Left colon (tissue), 2 donors: ENCODE data around the gene KCNQ5. TPM values are rescaled to one million over a fixed set of nuclear protein-coding genes. Genes with fewer than 3 reads are reported as not detected.
"Not testable (repeated sequence)": the region's sequence is repeated elsewhere in the genome, so short reads cannot be mapped to it uniquely, and the experiment has no call there.

ENCODE experiments used
- ATAC-seq: fragments of 200-7000 bp; cut with Tn5 transposase; one replicate; pipeline ENCODE4 v1.9.1; 2020; ENCODE audit warnings: mild to moderate bottlenecking, moderate library complexity
- DNase-seq, 2 donors: peaks; one replicate each; pipeline ENCODE4 v3.0.0-alpha.2; 2020
- intact Hi-C, 2 donors: fragments of 100-400 bp; cut with DNase I in 1 of 2; cut with micrococcal nuclease in 1 of 2; formaldehyde crosslinking; loops; one replicate each; pipeline versions ENCODE4 v1.11.2 to v1.14.0; 2022; cut with DNase I, micrococcal nuclease
- total RNA-seq, 2 donors: library from RNA; stranded (reverse); fragmentation: NEBNext Ultra II Directional; extraction: Animal tissue kit (Norgen Biotek cat#: 25700); gene quantifications; one replicate each; pipeline ENCODE4 v1.2.1, GENCODE V29; 2021
- donor health status: DM: no; HTN: no; CAD: no.
- donor health status: DM: yes; HTN: yes; CAD: no.

KCNQ5 gene
- total RNA-seq, 2 donors from 2014 or later, result 0.47 TPM; not detected in 1

DNA sequence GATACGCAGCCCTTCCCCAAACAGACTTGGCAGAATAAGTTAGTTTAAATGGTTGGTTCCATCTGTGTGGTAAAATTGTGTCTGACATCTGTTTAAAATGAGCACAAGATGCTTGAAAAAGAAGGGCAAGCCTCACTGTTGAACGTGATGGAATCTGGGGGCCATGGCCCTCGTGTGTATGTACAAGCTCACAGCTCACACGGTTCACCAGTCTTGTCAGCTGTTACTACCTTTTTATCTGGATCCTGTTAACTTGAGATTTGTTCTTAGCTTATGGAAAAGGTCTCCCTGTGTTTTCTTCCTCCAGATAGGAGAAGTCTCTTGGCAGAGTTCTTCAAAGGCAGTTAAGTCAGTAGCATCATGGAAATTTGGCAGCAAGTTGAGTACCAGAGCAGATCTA is 332.9 kb downstream of the KCNQ5 start:
- ATAC-seq (no peak), DNase-seq (no peak)
- intact Hi-C loops, result no loop called here

DNA sequence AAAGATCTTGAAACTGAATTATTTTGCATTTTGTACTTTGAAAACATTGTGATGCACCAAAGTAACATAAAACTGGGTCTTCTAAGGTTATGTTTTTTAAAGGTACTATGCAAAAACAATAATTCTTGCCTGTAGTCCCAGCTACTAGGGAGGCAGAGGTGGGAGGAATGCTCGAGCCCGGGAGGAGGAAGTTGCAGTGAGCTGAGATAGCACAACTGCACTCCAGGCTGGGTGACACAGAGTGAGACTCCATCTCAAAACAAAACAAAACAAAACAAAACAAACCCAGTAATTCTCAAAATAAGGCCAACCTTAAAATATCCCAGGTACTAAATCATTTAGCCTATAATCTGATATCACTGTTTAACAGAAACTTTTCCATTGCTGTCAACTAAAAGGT is 333.8 kb downstream of the KCNQ5 start:
- DNase-seq (no peak), ATAC-seq (no peak)
- intact Hi-C loops, result no loop called here

DNA sequence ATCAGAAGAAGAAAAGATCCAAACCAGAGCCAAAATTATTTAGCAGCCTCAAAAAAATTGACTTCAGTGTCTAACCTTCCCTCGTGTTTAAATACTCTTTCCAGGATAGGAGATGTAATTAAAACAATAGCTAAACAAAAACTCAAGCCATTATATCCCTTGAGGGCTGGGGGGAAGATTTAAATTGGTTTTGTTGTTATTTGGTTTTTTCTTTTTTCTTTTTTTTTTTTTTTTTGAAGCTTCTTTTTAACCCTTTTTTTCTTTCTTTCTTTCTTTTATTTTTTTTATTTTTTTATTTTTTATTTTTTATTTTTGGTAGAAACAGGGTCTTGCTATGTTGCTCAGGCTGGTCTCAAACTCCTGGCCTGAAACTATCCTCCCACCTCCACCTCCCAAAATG is 334.4 kb downstream of the KCNQ5 start:
- no peak for DNase-seq
- intact Hi-C loops, result no loop called here
- ATAC-seq, result no peak

DNA sequence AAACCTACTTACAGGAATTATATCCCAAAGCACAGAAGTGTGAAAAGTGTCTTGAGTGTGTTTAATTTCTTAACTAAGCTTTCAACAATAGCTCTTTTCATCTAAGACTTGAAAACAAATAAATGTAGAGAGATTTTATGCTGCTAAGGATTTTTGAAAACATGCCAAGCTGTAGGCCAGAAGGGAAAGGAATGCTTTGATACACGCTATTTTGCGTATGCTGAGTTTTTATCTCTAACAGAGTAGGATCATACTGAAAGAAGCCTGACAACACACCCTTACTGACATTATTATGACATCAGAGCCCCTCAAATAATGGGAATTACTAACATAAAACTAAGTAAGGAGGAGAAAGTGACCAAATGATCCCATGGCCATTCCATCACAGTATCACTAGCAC is 338.0 kb downstream of the KCNQ5 start:
- intact Hi-C loops, result no loop called here

DNA sequence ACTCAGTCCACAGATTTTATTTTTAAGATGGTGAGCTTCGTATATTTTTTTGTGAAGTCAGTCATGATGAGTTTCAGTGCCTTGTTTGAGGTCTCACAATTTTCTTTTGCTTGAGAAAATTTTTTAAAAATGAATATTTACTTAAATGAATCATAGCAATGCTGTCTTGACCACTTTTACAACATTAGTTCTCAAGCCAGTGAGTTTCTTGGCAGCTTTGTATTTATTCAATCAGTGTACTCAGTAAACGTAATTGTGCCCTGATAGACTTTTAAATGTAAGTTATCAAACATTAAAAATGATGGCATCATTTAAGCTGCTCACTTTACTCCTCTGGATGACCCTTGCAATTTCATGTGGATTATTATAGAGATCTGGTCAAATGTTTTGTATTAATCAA is 342.1 kb downstream of the KCNQ5 start:
- DNase-seq, result no peak
- intact Hi-C loops, result no loop called here
- ATAC-seq, result no peak

More for the DNA sequence above, 338.0 kb downstream of the KCNQ5 start:
- ATAC-seq, result no peak
- no peak for DNase-seq

DNA sequence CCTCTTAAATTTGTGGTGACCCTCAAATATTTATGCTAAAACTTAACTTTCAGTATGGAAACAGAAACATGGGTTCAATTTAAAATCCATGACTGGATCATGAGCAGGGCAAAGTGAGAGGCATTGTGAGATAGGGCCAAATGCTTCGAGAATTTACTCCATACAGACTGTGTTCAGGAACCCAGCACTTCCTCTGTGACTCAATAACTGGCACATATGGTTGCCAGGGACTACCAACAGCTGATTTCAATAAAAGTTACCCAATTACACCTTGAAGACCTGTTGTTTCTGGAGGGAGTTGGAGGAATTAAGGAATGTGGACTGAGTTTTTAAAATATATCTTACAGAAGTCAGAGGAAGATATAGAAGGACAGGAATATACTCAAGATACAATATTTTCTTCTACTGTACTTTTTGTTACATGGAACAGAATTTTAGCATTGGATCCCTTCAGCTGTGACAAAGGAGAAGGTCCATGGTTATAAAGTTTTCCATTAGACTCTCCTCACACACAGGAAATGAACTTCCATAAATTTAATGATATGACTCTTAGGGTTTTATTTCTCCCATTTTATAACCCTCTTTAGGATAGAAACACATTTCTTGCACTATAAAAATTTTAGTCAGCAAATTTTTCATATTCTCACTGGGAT is 344.9 kb downstream of the KCNQ5 start:
- ATAC-seq (no peak), DNase-seq (no peak)
- intact Hi-C loops, result no loop called here

DNA sequence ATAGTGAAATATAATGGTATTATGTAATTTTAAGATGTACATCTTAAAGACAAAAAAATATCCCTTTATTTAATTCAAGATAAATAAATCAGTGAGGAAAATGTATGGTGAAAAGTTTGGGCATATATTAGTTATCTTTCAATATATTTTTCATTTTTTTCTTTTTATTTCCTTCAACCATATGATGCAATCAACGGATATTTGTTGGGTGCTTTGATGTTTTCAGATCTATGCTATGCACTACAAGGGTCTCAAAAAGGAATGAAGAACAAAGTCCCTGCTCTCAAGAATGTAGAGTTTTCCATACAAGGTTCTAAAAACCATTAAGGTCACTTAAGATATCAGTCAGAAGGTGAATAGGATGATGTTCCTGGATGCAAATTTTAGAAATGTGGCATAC is 345.5 kb downstream of the KCNQ5 start:
- intact Hi-C loops, result no loop called here
- ATAC-seq (no peak), DNase-seq (no peak)

DNA sequence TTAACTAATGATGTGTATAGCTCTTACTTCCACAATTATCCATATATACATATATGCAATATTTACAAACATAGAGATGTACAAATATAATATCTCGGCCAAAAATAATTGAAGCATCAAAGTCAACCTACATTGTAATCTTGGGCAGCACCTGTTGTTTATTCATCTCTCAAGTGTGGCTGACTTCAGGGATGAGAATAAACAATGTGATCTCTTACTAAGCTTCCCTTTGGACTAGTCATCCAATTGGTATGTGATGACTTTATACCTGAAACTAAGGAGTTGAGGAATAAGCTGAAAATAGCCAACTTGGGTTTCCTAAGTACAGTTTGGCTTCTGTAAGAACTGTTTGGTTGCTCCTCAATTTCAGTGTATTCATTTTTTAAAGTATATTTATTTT is 346.8 kb downstream of the KCNQ5 start:
- intact Hi-C loops, result no loop called here
- ATAC-seq (no peak), DNase-seq (no peak)

DNA sequence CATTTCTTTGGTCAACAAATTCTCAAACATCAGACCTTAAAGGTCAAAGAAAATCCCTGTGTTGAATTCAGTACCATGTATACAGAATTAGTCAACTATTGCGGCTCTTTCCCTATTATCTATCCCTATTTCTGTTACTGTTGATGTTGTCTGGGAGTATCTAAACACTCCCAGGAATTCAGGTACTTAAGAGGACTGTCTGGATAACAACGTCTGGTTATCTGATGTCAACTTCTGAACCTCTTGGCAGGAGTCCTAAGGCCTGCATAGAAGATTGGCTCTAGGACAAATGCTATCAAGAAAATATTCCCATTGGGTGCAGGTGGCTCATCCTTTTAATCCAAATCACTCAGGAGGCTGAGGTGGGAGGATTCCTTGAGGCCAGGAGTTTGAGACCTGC is 347.8 kb downstream of the KCNQ5 start:
- DNase-seq (no peak), ATAC-seq (no peak)
- intact Hi-C loops, result no loop called here

DNA sequence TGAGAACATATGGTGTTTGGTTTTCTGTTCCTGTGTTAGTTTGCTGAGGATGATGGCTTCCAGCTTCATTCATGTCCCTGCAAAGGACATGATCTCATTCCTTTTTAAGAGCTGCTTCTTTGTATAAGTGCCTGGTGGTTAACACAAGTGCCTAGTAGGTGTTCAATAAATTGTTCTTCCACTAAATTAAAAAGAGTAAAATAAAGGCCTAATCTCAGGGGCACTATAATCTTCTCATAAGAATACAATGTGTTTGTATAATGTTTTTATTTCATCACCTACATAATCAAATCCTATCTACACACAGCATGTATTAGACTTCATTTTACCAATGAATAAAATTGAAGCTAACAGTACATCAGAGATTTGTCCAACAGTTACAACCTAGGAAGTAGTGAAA is 350.7 kb downstream of the KCNQ5 start:
- DNase-seq (no peak), ATAC-seq (no peak)
- intact Hi-C loops, result no loop called here

DNA sequence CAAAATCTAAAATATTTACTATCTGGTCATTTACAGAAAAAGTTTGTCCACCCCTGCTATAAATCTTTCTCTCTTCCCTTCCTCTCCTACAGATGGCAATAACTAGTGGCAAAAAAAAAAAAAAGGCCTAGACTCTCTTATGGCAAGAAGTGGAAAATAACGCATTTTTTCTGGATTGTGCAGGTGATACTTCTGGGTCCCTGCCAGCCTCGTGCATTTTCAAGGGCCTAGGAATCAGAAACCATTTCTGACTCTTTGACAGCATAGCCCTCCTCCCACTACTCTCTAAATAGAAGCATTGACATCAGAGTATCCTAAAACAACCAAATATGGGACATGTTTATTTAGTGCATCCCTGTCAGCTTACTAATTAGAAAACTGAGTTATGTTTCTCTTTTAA is 352.4 kb downstream of the KCNQ5 start:
- ATAC-seq (no peak), DNase-seq (no peak)
- intact Hi-C loops, result no loop called here

DNA sequence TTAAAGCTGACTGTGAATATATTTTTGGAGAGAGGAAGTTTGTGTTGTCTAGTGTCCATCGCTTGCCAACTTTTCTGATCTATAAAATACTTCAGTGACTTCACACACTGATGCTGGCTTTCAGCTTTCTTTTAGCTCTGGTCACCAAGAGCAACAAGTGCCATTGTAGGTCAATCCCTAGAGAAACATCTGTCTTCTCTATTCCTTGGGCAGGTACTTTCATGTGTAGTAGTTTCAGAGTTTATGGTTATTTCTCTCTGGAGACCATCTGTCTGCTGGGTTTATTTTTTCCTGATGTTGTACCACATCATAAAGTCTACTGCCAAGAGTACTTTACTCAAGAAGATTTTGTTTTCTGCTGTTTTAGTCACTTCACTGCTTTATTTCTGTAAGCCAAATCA is 353.5 kb downstream of the KCNQ5 start:
- intact Hi-C loops, result no loop called here
- peak; percentile 44 for ATAC-seq
- no peak for DNase-seq

DNA sequence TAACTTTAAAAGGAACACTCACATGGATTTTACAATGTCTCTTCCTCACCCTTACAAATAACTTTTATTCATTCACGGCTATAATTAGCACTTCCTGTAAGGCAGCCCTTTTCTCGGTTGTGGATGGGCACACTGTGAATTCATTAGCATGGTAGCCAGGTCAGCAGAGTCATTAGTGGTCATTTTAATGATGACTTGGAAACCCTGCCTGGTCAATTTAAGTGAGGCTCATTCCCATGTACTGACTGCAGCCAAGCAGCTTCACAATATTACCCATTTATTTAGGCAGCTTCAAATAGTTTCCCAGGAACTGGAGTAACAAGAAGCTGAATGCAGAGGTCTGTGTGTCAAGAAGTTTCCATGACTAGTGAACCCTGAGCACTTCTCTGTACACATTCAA is 354.6 kb downstream of the KCNQ5 start:
- DNase-seq (no peak), ATAC-seq (no peak)
- intact Hi-C loops, result no loop called here

DNA sequence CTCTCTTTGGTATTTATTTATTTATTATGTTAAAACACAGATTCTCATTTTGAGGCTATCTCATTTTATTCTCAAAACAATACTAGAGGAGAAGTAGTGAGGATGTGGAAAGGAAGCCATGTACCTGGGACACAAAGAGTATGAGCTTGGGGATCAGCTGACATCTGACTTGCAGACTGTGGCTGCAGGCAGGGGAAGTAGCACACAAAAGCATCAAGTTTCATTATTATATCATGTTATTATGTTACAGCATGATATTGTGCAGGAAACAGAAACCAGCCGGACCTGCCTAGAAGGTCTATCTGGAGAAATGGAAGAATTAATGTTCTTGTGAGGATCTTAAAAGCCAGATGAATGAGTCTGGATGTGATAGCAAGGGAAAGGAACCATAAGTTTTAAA is 355.2 kb downstream of the KCNQ5 start:
- DNase-seq, result no peak
- intact Hi-C loops, result no loop called here
- no peak for ATAC-seq

DNA sequence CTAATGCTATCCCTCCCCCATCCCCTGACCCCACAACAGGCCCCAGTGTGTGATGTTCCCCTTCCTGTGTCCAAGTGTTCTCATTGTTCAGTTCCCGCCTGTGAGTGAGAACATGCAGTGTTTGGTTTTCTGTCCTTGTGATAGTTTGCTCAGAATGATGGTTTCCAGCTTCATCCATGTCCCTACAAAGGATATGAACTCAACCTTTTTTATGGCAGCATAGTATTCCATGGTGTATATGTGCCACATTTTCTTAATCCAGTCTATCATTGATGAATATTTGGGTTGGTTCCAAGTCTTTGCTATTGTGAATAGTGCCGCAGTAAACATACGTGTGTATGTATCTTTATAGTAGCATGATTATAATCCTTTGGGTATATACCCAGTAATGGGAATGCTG is 356.9 kb downstream of the KCNQ5 start:
- ATAC-seq, intact Hi-C loops, DNase-seq: not testable (repeated sequence)

DNA sequence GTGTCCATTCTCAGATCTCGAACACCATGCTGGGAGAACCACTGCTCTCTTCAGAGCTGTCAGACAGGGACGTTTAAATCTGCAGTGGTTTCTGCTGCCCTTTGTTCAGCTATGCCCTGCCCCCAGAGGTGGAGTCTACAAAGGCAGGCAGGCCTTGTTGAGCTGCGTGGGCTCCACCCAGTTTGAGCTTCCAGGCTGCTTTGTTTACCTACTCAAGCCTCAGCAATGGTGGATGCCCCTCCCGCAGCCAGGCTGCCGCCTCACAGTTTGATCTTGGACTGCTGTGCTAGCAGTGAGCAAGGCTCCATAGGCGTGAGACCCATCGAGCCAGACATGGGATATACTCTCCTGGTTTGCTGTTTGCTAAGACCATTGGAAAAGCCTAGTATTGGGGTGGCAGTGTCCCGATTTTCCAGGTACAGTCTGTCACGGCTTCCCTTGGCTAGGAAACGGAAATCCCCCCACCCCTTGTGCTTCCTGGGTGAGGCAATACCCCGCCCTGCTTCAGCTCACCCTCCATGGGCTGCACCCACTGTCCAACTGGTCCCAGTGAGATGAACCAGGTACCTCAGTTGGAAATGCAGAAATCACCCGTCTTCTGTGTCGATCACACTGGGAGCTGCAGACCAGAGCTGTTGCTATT is 362.4 kb downstream of the KCNQ5 start:
- intact Hi-C loops, DNase-seq, ATAC-seq: not testable (repeated sequence)

DNA sequence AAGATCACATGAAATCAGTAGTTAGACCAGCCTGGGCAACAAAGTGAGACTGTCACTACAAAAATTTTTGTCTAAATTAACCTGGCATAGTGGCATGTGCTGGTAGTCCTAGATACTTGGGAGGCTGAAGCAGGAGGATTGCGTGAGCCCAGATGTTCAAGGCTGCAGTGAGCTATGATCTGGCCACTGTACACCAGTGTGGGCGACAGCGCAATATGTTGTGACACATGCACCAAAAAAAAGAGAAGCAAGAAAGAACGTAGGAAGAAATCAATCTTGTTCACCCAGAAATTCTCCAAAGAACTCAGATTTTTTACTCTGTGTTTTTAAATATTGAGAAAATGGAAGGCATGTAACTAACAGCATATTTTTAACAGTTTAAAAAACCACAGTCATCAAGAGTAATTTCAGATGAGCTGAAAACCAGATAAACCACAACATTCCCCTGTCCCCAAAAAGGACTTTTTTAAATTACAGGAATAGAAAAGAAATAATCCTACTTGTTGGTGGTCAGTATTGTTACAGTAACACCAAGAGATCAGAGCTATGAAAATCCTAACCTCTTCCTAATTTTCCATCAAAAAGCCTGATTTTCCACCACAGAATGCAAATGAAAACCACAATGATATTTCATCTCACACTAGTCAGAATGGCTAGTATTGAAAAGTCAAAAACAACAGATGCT is 363.3 kb downstream of the KCNQ5 start:
- intact Hi-C loops, result no loop called here
- no peak for ATAC-seq
- DNase-seq, result no peak

DNA sequence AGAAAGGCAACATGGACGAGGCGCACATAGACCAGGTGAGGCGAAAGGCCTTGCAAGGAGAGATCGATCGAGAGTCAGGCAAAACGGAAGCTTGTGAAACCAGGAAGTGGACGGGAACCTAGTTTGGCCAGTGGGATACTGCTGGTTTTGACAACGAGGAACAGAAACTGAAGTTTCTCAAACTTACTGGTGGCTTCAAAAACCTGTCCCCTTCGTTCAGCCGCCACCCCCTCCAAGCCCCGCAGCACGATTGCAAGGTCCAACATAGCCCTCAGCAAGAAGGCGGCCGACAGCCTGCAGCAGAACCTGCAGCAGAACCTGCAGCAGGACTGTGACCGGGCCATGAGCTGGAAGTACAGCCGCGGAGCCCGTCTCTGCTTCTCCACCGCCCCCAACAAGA is 365.4 kb downstream of the KCNQ5 start:
- ATAC-seq (no peak), DNase-seq (no peak)
- intact Hi-C loops, result no loop called here

DNA sequence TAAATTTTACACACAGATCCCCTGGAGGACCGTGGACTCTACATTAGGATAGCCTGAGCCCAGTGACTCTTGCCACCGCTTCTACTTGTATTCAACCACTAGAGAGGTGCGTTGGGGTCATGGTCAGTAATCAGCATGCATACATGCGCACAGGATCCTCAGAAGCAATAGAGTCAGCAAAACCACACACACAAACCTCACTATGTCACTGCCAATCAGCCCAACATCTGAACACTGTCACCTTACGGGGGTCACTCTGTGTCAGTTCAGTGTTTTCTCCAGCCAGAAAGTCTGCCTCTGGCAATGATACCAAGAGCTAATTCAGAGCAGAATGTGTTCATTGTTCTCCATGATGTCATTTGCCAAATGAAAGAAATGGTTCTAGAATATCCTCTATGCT is 378.1 kb downstream of the KCNQ5 start:
- intact Hi-C loops, result no loop called here
- no peak for ATAC-seq
- no peak for DNase-seq

DNA sequence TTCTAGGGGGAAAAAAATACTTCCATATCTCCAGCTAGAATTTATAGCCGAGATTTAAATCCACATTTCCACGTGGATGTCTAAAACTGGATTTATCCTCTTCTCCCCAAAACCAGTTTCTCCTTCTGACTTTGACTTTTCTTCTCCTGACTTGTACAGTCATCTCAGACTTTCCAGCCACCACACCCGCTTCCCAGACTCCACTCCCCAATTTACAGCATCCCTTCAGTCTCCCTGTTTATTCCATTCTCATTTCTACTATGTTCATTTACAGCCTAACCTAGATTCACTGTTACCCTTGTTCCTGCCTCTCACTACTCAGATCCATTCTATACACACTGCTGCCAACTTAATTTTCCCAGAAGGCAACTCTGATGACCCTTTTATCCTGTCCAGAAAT is 378.6 kb downstream of the KCNQ5 start:
- intact Hi-C loops, result no loop called here
- no peak for DNase-seq
- ATAC-seq, result no peak

DNA sequence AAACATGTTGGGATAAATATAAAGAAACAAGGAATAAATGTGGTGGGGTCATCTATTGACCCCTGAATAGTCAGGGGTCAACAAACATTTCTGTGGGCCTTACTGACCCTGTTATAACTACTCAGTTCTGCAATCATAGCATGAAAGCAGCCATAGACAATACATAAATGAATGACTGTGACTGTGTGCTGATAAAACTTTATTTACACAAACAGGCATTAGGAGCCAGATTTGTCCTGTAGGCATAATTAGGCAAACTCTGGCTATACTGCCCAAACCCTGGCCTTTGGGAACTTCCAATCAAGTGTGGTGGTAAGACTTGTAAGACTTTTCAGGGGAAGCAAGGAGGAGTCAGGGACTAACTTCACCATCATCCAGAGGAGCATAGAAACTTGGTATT is 380.7 kb downstream of the KCNQ5 start:
- ATAC-seq, result no peak
- intact Hi-C loops, result no loop called here

More for the DNA sequence above, 380.7 kb downstream of the KCNQ5 start:
- DNase-seq, result no peak
